Smooth muscle cell (in vitro differentiated cells): Measurements from ENCODE around the gene ATP4A. TPM values are rescaled to one million over a fixed set of nuclear protein-coding genes. Genes with fewer than 3 reads are reported as not detected.

Experiments
- DNase-seq: peaks from one replicate; lab custom pipeline; 2025; ENCODE audit not compliant: unreplicated experiment; lab: John Stamatoyannopoulos, UW
- H2AFZ ChIP-seq: fragments of 200-600 bp; sonication (generic); 2 replicates; pipeline ENCODE4 v1.6.0; 2016; ENCODE audit warnings: antibody characterized with exemption, low read depth, mild to moderate bottlenecking
- H3F3A ChIP-seq: fragments of 200-600 bp; sonication (generic); 2 replicates; pipeline ENCODE4 v1.6.0; 2017; ENCODE audit warnings: antibody characterized with exemption, low read depth
- H3K27ac ChIP-seq: fragments of 200-600 bp; sonication (generic); 2 replicates; pipeline ENCODE4 v1.5.1; 2016; ENCODE audit warnings: low read depth, mild to moderate bottlenecking
- H3K27me3 ChIP-seq: fragments of 200-600 bp; sonication (generic); 2 replicates; pipeline ENCODE4 v1.6.1; 2016; ENCODE audit warnings: low read depth, mild to moderate bottlenecking
- H3K36me3 ChIP-seq: fragments of 200-600 bp; sonication (generic); 2 replicates; pipeline ENCODE4 v1.5.1; 2016; ENCODE audit warnings: low read depth
- H3K4me1 ChIP-seq: fragments of 200-600 bp; sonication (generic); 2 replicates; pipeline ENCODE4 v1.5.1; 2016; ENCODE audit warnings: low read depth
- H3K4me2 ChIP-seq: fragments of 200-600 bp; sonication (generic); 2 replicates; pipeline ENCODE4 v1.6.0; 2016; ENCODE audit warnings: mild to moderate bottlenecking
- H3K4me3 ChIP-seq: fragments of 200-600 bp; sonication (generic); 2 replicates; pipeline ENCODE4 v1.5.1; 2016; ENCODE audit warnings: mild to moderate bottlenecking
- H3K79me2 ChIP-seq: fragments of 200-600 bp; sonication (generic); 2 replicates; pipeline ENCODE4 v1.6.0; 2016; ENCODE audit warnings: low read depth, mild to moderate bottlenecking
- H3K9ac ChIP-seq: fragments of 200-600 bp; sonication (generic); 2 replicates; pipeline ENCODE4 v1.6.0; 2016; ENCODE audit warnings: low read depth
- H3K9me3 ChIP-seq: fragments of 200-600 bp; sonication (generic); replicated peaks from 2 replicates; pipeline ENCODE4 v1.5.1; 2016; ENCODE audit warnings: low read depth
- H4K20me1 ChIP-seq: fragments of 200-600 bp; sonication (generic); 2 replicates; pipeline ENCODE4 v1.6.0; 2016; ENCODE audit warnings: low read depth
- CTCF ChIP-seq: fragments of 200-600 bp; sonication (generic); IDR thresholded peaks from 2 replicates; pipeline ENCODE4 v1.5.1; 2017; ENCODE audit warnings: borderline replicate concordance, mild to moderate bottlenecking, antibody characterized with exemption; ENCODE audit not compliant: insufficient read depth, poor library complexity, severe bottlenecking
- WGBS: methylation state at CpG from one replicate; pipeline ENCODE4 v1.1.7; 2016; ENCODE audit warnings: low lambda C conversion rate; 5-methylcytosine and 5-hydroxymethylcytosine counted together
- polyA plus RNA-seq: library from polyadenylated mRNA; unstranded; fragments of >200 nt; fragmentation: Nextera tagmentation; extraction: Ambion mirVana; gene quantifications from 2 replicates; pipeline ENCODE4 v1.2.1, GENCODE V29; 2016
- total RNA-seq: library from RNA; depleted of rRNA; stranded (reverse); fragments of >200 nt; gene quantifications from 2 replicates; pipeline ENCODE4 v1.2.3, GENCODE V29; 2014

ATP4A gene
- total and polyA plus RNA-seq, 2 experiments from 2014 or later, result not detected

- DNase-seq, result peak; percentile 48
- no peaks in the 10 kb centered on the region for H3K9me3 ChIP-seq
- H3K4me3 ChIP-seq, result peak overlapping the region; percentile 41
- no peaks in the 10 kb centered on the region for H3K36me3 ChIP-seq
- no peak overlapping the region for H3K27ac ChIP-seq
- TF ChIP-seq CTCF, result no peak
- no peaks in the 10 kb centered on the region for H4K20me1 ChIP-seq
- WGBS, result 5% methylated on average over 18 of the region's 60 CpGs
- peak overlapping the region; percentile 80 for H3K4me2 ChIP-seq
- H3K4me1 ChIP-seq, result peaks cover 3% of the 10 kb centered on the region
- H3K79me2 ChIP-seq, result no peaks in the 10 kb centered on the region
- no peak overlapping the region for H3K9ac ChIP-seq
- no peak overlapping the region for H2AFZ ChIP-seq
- H3K27me3 ChIP-seq, result peaks cover 54% of the 10 kb centered on the region
- H3F3A ChIP-seq, result no peaks in the 10 kb centered on the region
These were observed 5.7 kb downstream of the ATP4A start for GRCh38 chr19:35557539-35558399.

GRCh38 chr19:35556846-35557538 lies 6.5 kb downstream of the ATP4A start:
- H2AFZ ChIP-seq, result no peak overlapping the region
- peak overlapping the region; percentile 80 for H3K4me2 ChIP-seq
- no peak overlapping the region for H3K27ac ChIP-seq

GRCh38 chr19:35556025-35556590 lies 7.3 kb downstream of the ATP4A start:
- TF ChIP-seq CTCF, result no peak
- no peaks in the 10 kb centered on the region for H3K36me3 ChIP-seq
- no peak overlapping the region for H3K4me2 ChIP-seq
- H2AFZ ChIP-seq, result no peak overlapping the region
- no peak for DNase-seq
- H3F3A ChIP-seq, result no peaks in the 10 kb centered on the region
- no peak overlapping the region for H3K27ac ChIP-seq
- H3K9ac ChIP-seq, result no peak overlapping the region
- H3K27me3 ChIP-seq, result peaks cover 44% of the 10 kb centered on the region
- no peaks in the 10 kb centered on the region for H3K9me3 ChIP-seq
- H3K79me2 ChIP-seq, result no peaks in the 10 kb centered on the region
- peaks cover 3% of the 10 kb centered on the region for H3K4me1 ChIP-seq
- H3K4me3 ChIP-seq, result no peak overlapping the region
- 87% methylated on average over 9 of the region's 9 CpGs for WGBS
- H4K20me1 ChIP-seq, result no peaks in the 10 kb centered on the region

More at GRCh38 chr19:35556846-35557538, 6.5 kb downstream of the ATP4A start:
- H3F3A ChIP-seq, result no peaks in the 10 kb centered on the region
- no peak overlapping the region for H3K4me3 ChIP-seq
- 89% methylated on average over 16 of the region's 16 CpGs for WGBS
- H3K9ac ChIP-seq, result no peak overlapping the region
- DNase-seq, result no peak
- H4K20me1 ChIP-seq, result no peaks in the 10 kb centered on the region
- H3K36me3 ChIP-seq, result no peaks in the 10 kb centered on the region
- H3K4me1 ChIP-seq, result peaks cover 3% of the 10 kb centered on the region
- peaks cover 50% of the 10 kb centered on the region for H3K27me3 ChIP-seq
- no peaks in the 10 kb centered on the region for H3K79me2 ChIP-seq
- TF ChIP-seq CTCF, result no peak
- H3K9me3 ChIP-seq, result no peaks in the 10 kb centered on the region
